Peyer's patch (tissue), 4 donors: ENCODE data around the gene ACD.

Experiments used
- POLR2A ChIP-seq, 2 donors: fragments of 450-650 bp; IDR thresholded peaks; one replicate each; pipeline ENCODE4 v1.5.1; 2017; ENCODE audit warnings: antibody characterized with exemption in 2 of 2, mild to moderate bottlenecking in 2 of 2, moderate library complexity in 2 of 2
- TF ChIP-seq, protein P1 (sequence below), 6 experiments: fragments of 450-650 bp in 4 of 6; fragments of 200-600 bp in 2 of 6; sonication (generic) in 1 of 6; IDR thresholded peaks; one replicate each; pipeline ENCODE4 v1.5.1; 2017 to 2019; ENCODE audit warnings: antibody characterized with exemption in 6 of 6, mild to moderate bottlenecking in 3 of 6, moderate library complexity in 1 of 6

DNA sequence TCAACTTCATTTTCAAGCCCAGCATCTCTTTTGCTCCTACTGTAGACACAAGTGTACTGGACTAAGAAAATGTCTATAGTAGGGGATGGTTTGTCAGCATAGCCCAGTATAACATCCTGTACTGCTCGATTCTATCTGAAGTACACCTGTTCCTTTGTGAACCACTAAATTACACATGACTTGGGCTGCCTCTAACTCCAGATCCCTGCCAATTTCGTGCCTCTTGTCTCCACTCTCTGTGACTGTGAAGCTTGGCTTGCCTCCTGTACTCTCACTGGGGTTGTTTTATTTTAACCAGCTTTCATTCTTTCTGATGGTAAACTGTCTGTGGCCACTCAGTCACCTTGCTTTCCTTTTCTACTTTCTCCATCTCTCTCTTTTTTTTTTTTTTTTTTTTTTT, 34.6 kb upstream of the ACD start:
- TF ChIP-seq POLR2A (IDR thresholded peaks at IDR 0.05): no peak
- TF ChIP-seq, protein P1, sequence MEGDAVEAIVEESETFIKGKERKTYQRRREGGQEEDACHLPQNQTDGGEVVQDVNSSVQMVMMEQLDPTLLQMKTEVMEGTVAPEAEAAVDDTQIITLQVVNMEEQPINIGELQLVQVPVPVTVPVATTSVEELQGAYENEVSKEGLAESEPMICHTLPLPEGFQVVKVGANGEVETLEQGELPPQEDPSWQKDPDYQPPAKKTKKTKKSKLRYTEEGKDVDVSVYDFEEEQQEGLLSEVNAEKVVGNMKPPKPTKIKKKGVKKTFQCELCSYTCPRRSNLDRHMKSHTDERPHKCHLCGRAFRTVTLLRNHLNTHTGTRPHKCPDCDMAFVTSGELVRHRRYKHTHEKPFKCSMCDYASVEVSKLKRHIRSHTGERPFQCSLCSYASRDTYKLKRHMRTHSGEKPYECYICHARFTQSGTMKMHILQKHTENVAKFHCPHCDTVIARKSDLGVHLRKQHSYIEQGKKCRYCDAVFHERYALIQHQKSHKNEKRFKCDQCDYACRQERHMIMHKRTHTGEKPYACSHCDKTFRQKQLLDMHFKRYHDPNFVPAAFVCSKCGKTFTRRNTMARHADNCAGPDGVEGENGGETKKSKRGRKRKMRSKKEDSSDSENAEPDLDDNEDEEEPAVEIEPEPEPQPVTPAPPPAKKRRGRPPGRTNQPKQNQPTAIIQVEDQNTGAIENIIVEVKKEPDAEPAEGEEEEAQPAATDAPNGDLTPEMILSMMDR (IDR thresholded peaks at IDR 0.05): no peak
